BJ (cell line): ENCODE measurements around the gene AXIN2. TPM values are rescaled to one million over a fixed set of nuclear protein-coding genes. Genes with fewer than 3 reads are reported as not detected.

Experiments used
- CTCF ChIA-PET: fragments of 350-600 bp; formaldehyde crosslinking; extraction: SDS; loops from one replicate; lab custom pipeline; 2021; ENCODE audit warnings: antibody characterized with exemption, inconsistent platforms; lab: Yijun Ruan, JAX
- POLR2A ChIA-PET: fragments of 300-600 bp; sonication (Branson Sonifier 250); formaldehyde crosslinking; extraction: SDS; loops from one replicate; lab custom pipeline; 2021; ENCODE audit warnings: antibody characterized with exemption; lab: Charles Lee
- DNase-seq: peaks from one replicate; pipeline ENCODE4 v3.0.0-alpha.2; 2011; ENCODE audit warnings: low read depth
- H3K27me3 ChIP-seq: 2 replicates; pipeline ENCODE4 v1.6.0; 2011; ENCODE audit warnings: low read length; ENCODE audit not compliant: control insufficient read depth, insufficient read depth
- H3K36me3 ChIP-seq: 2 replicates; pipeline ENCODE4 v1.5.1; 2011; ENCODE audit warnings: low read length; ENCODE audit not compliant: control insufficient read depth, insufficient read depth
- H3K4me3 ChIP-seq: 2 replicates; pipeline ENCODE4 v1.5.1; 2011; ENCODE audit warnings: low read depth, mild to moderate bottlenecking, control low read depth, low read length
- polyA plus RNA-seq: library from polyadenylated mRNA; depleted of rRNA; stranded (reverse); fragments of >200 nt; gene quantifications from 2 replicates; pipeline ENCODE4 v1.2.3, GENCODE V29; 2011
- TF ChIP-seq, protein P1 (sequence below): IDR thresholded peaks from 2 replicates; pipeline ENCODE4 v1.5.1; 2011; ENCODE audit warnings: low read depth, mild to moderate bottlenecking, control low read depth, inconsistent platforms, low read length, moderate library complexity; ENCODE audit not compliant: insufficient read depth

Gene AXIN2
- polyA plus RNA-seq, 1 experiment = 1.3 TPM

DNA sequence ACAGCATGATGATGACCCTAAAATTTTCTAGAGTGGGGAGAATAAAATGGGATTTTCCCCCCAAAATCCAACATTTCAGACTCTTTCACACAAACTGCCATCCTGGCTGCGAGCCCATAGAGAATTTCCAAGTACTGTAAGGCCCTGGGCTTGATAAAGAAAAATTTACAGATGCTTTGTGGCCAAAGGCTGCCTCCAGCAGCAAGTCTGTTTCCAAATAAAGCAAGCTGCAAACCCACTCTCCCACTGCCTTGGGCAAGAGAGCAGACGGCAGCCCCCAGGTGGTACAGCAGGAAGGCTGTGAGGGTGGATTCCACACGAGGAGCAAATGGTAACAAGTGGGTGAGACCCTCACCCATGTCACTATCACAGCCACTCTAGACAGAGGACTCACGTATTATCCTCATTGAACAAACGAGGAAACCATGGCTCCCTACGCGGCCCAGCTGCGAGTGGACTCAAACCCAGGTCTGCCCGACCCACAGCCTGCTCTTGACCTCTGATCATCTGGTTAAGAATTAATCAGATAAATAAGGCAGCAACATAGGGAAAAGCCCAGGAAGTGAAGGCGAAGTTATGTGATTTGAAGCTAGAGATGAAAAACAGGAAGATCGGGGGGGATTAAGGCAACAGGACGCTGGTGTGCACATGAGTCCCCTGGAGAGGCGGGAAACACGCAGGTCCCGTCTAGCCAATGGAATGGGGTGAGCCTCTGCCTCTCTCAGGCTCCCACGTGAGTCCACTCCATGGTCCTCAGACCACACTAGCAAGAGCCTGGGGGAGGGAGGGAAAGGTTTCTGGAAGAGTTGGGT, 37.4 kb downstream of the AXIN2 start:
- no peaks in the 10 kb centered on the region for H3K36me3 ChIP-seq
- ChIA-PET POLR2A (no interaction called here), CTCF (interaction anchor here (0.6 kb wide), 1 partner anchor 32 kb away, joined by 3 read pairs; no protein-coding TSS in a partner anchor)
- no peaks in the 10 kb centered on the region for H3K27me3 ChIP-seq
- TF ChIP-seq, protein P1, sequence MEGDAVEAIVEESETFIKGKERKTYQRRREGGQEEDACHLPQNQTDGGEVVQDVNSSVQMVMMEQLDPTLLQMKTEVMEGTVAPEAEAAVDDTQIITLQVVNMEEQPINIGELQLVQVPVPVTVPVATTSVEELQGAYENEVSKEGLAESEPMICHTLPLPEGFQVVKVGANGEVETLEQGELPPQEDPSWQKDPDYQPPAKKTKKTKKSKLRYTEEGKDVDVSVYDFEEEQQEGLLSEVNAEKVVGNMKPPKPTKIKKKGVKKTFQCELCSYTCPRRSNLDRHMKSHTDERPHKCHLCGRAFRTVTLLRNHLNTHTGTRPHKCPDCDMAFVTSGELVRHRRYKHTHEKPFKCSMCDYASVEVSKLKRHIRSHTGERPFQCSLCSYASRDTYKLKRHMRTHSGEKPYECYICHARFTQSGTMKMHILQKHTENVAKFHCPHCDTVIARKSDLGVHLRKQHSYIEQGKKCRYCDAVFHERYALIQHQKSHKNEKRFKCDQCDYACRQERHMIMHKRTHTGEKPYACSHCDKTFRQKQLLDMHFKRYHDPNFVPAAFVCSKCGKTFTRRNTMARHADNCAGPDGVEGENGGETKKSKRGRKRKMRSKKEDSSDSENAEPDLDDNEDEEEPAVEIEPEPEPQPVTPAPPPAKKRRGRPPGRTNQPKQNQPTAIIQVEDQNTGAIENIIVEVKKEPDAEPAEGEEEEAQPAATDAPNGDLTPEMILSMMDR = no peak
- DNase-seq = no peak
- H3K4me3 ChIP-seq = no peak overlapping the region

DNA sequence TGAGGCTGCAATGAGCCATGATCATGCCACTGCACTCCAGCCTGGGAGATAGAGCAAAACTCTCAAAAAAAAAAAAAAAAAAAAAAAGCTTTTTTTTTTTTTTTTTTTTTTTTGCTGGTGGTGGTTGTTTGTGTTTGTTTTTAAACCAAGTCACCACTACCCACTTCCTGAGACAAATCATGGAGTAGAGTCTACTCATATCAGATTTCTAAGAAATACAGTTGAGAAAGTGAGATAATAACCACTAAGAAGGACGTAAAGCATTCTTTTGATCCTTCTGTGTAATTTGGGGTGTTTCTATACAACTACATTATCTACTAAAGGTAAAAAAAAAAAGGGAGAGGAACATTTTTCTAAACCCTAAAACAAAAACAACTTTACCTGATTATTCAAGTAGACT, 38.0 kb downstream of the AXIN2 start:
- no peaks in the 10 kb centered on the region for H3K36me3 ChIP-seq
- DNase-seq = no peak
- CTCF ChIA-PET = no interaction called here
- H3K27me3 ChIP-seq = no peaks in the 10 kb centered on the region
- H3K4me3 ChIP-seq = no peak overlapping the region
- POLR2A ChIA-PET = no interaction called here
- TF ChIP-seq, protein P1 = no peak

DNA sequence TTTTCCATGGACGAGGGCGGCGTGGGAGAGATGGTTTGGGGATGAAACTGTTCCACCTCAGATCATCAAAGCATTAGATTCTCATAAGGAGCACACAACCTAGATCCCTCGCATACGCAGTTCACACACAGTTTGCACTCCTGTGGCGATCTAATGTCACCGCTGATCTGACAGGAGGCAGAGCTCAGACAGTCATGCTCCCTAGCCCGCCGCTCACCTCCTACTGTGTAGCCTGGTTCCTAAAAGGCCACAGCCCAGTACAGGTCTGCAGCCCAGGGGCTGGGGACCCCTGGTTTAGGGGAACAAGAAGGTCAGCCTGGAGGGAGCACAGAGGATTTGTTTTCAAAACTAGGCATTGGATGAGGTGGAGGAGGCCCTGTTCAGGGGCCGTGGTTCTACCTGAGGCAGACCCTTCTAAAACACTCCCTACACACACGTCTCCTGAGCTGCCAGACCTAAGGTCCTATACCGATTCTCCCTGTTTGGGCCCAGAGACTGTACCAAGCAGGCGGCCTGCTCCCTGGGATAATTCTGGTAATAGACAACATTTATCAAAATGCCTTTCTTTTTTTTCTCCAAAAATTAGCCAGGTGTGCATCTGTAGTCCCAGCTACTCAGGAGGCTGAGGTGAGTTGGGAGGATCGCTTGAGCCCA, 38.6 kb downstream of the AXIN2 start:
- Histone ChIP-seq H3K27me3 (no peaks in the 10 kb centered on the region), H3K4me3 (no peak overlapping the region), H3K36me3 (no peaks in the 10 kb centered on the region)
- TF ChIP-seq, protein P1 = no peak
- ChIA-PET CTCF (no interaction called here), POLR2A (no interaction called here)
- DNase-seq = no peak

DNA sequence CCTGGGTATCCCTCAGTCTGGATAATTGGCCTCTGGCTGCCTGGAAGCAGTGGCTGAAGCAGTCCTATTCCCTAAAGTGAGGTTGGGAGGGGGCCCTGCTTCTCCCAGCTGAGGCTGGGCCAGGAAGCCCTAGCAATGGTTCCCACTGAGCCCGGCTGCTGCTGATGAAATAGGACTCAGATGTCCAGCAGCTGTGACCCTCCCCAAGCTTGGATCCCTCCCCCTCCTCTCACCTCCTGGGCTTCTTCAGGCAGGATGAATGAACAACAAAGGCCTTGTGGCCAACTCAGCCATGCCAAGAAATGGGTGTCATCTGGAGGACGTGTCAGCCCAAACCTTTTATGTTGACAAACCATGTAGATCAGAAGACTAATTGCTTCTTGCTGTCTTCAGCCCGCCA, 42.0 kb downstream of the AXIN2 start:
- TF ChIP-seq, protein P1 = no peak
- no peak for DNase-seq
- Histone ChIP-seq H3K4me3 (no peak overlapping the region), H3K36me3 (no peaks in the 10 kb centered on the region), H3K27me3 (peaks cover 2% of the 10 kb centered on the region)
- ChIA-PET CTCF (no interaction called here), POLR2A (no interaction called here)

DNA sequence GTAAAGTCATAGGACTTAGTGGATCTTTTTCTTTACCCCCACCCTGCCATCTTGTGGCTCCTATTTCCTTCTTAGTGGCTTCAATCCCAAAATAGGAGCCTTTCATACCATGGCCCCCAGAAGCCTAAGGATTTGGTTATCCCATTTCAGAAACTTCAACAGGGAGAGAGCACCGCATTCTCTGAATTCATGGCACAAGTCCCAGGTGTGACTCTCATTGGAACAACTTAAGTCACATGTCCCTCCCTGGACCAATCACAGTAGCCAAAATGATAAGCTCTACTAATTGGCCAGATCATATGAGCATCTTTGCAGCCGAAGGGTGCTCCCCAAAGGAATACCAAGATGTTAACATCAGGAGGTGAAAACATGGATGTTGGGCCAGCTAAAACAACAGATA, 43.2 kb downstream of the AXIN2 start:
- Histone ChIP-seq H3K27me3 (peaks cover 2% of the 10 kb centered on the region), H3K36me3 (no peaks in the 10 kb centered on the region), H3K4me3 (no peak overlapping the region)
- POLR2A ChIA-PET = no interaction called here
- TF ChIP-seq, protein P1 = no peak
- DNase-seq = no peak
- CTCF ChIA-PET = no interaction called here
